Measurements from ENCODE around the gene LAMA2. TPM values are rescaled to one million over a fixed set of nuclear protein-coding genes. Genes with fewer than 3 reads are reported as not detected.

LAMA2 gene
- total and polyA plus RNA-seq, 2 of the 13 experiments (the other 11 are each of a cell fraction or from before 2014, with no cell fraction given) = 0.11 to 0.28 TPM

GRCh38 chr6:129007701-129008373 lies 124.9 kb downstream of the LAMA2 start:
- no peak overlapping the region for H3K9ac ChIP-seq (ENCODE audit: insufficient read depth, low read depth, low read length)
- FAIRE-seq = no peak
- H3K27me3 ChIP-seq (ENCODE audit: control insufficient read depth in 1 of 2, insufficient read depth in 2 of 2, low read length in 2 of 2) = no peaks in the 10 kb centered on the region
- POLR2A ChIA-PET = no interaction called here
- no peaks in the 10 kb centered on the region for H3K36me3 ChIP-seq (replicated peaks in 1 of 2; ENCODE audit: control insufficient read depth in 1 of 2, insufficient read depth in 2 of 2, low read length in 2 of 2)
- intact Hi-C loops (cut with micrococcal nuclease; ENCODE audit: unreplicated experiment) (no loop called here), in situ Hi-C loops (cut with HindIII; ENCODE audit: extremely low pct_ligation_motif_present, low pct_unique_long_range_greater_than_20kb) (no loop called here)
- CTCF ChIA-PET (ENCODE audit: low intra/inter-chr PET ratio, low total read pairs) = no interaction called here
- no peaks in the 10 kb centered on the region for H3K79me2 ChIP-seq (ENCODE audit: insufficient read depth, low read length)
- DNase-seq (ENCODE audit: low spot score) = no peak
- no peaks in the 10 kb centered on the region for H3K9me3 ChIP-seq (ENCODE audit: low read length)
- no peak overlapping the region for H2AFZ ChIP-seq (ENCODE audit: low read length)
- no peak for ATAC-seq
- TF ChIP-seq SCMH1 (CRISPR knock-in tag; IDR thresholded peaks at IDR 0.05; ENCODE audit: borderline replicate concordance) (no peak), NCOA1 (CRISPR knock-in tag; IDR thresholded peaks at IDR 0.05) (no peak), NR2F1 (CRISPR knock-in tag; IDR thresholded peaks at IDR 0.05) (no peak), CCDC6 (CRISPR knock-in tag; IDR thresholded peaks at IDR 0.05) (no peak), ZNF841 (CRISPR knock-in tag; IDR thresholded peaks at IDR 0.05; ENCODE audit: borderline replicate concordance) (no peak), SMC3 (IDR thresholded peaks at IDR 0.05; ENCODE audit: low read length) (no peak), ZNF724P (CRISPR knock-in tag; IDR thresholded peaks at IDR 0.05; ENCODE audit: borderline replicate concordance) (no peak), POGK (CRISPR knock-in tag; conservative IDR thresholded peaks at IDR 0.05) (no peak), THAP9 (CRISPR knock-in tag; IDR thresholded peaks at IDR 0.05; ENCODE audit: borderline replicate concordance) (no peak), ZNF180 (CRISPR knock-in tag; IDR thresholded peaks at IDR 0.05; ENCODE audit: borderline replicate concordance, low read depth) (no peak), EHMT2 (IDR thresholded peaks at IDR 0.05; ENCODE audit: borderline replicate concordance, low read depth, low read length) (no peak), FUBP1 (CRISPR knock-in tag; IDR thresholded peaks at IDR 0.05; ENCODE audit: borderline replicate concordance) (no peak), AGO1 (IDR thresholded peaks at IDR 0.05; ENCODE audit: low read depth, low read length, poor library complexity, severe bottlenecking) (no peak)
- TF ChIP-seq, protein P1, sequence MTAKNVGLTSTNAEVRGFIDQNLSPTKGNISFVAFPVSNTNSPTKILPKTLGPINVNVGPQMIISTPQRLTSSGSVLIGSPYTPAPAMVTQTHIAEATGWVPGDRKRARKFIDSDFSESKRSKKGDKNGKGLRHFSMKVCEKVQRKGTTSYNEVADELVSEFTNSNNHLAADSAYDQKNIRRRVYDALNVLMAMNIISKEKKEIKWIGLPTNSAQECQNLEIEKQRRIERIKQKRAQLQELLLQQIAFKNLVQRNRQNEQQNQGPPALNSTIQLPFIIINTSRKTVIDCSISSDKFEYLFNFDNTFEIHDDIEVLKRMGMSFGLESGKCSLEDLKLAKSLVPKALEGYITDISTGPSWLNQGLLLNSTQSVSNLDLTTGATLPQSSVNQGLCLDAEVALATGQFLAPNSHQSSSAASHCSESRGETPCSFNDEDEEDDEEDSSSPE (CRISPR knock-in tag; IDR thresholded peaks at IDR 0.05) = no peak
- BruUV-seq (replicated peaks) = no TSS peak
- no peak overlapping the region for H3K4me3 ChIP-seq (replicated peaks in 1 of 3; ENCODE audit: insufficient read depth in 1 of 3, low read depth in 2 of 3, low read length in 3 of 3)
- no peak overlapping the region for H3K27ac ChIP-seq (ENCODE audit: extremely low read length, insufficient read depth, low read length)
- 6% methylated on average over 4 of the region's 4 CpGs for WGBS (ENCODE audit: low lambda C conversion rate)
- no peak overlapping the region for H3K4me2 ChIP-seq (ENCODE audit: low read depth, low read length)
- no peaks in the 10 kb centered on the region for H3K4me1 ChIP-seq (ENCODE audit: insufficient read depth, low read length)
- no peaks in the 10 kb centered on the region for H4K20me1 ChIP-seq (ENCODE audit: insufficient read depth, low read length)

Measured in HepG2 (cell line).